ENCODE results near the gene G6PC2. TPM values are rescaled to one million over a fixed set of nuclear protein-coding genes. Genes with fewer than 3 reads are reported as not detected.
"Not testable (repeated sequence)": the region's sequence is repeated elsewhere in the genome, so short reads cannot be mapped to it uniquely, and the experiment has no call there.

The G6PC2 gene
- total RNA-seq, 4 donors from 2014 or later: 0.59 TPM; not detected in 3

- Histone ChIP-seq H3K9me3 (no peaks in the 10 kb centered on the region), H3K4me1 (no peaks in the 10 kb centered on the region), H3K27ac (no peak overlapping the region), H3K36me3 (no peaks in the 10 kb centered on the region), H3K4me3 (no peak overlapping the region), H3K27me3 (no peaks in the 10 kb centered on the region)
- 93 to 94% methylated on average over 2 to 5 of the region's 5 CpGs for WGBS, 2 donors (ENCODE audit: low coverage in 1 of 2)
- ATAC-seq: no peak
- no peak for TF ChIP-seq POLR2A (IDR thresholded peaks at IDR 0.05)
- no peak for TF ChIP-seq POLR2AphosphoS5 (IDR thresholded peaks at IDR 0.05)
- no peak for TF ChIP-seq EP300 (IDR thresholded peaks at IDR 0.05)
- TF ChIP-seq CTCF (IDR thresholded peaks at IDR 0.05): no peak
Measured at GRCh38 chr2:168854651-168855050, 46.4 kb upstream of the G6PC2 start.

GRCh38 chr2:168855601-168856000 lies 45.5 kb upstream of the G6PC2 start:
- 95 to 97% methylated on average over 3 of the region's 3 CpGs for WGBS, 2 donors (ENCODE audit: low coverage in 1 of 2)
- ATAC-seq: no peak
- Histone ChIP-seq H3K27me3 (no peaks in the 10 kb centered on the region), H3K27ac (no peak overlapping the region), H3K9me3 (no peaks in the 10 kb centered on the region), H3K4me1 (no peaks in the 10 kb centered on the region), H3K4me3 (no peak overlapping the region), H3K36me3 (no peaks in the 10 kb centered on the region)
- TF ChIP-seq POLR2AphosphoS5 (IDR thresholded peaks at IDR 0.05) (no peak), EP300 (IDR thresholded peaks at IDR 0.05) (no peak), POLR2A (IDR thresholded peaks at IDR 0.05) (no peak), CTCF (IDR thresholded peaks at IDR 0.05) (no peak)

- WGBS, 2 donors (ENCODE audit: low coverage in 1 of 2): 85 to 100% methylated on average over 2 of the region's 2 CpGs
- Histone ChIP-seq H3K27me3 (no peaks in the 10 kb centered on the region), H3K4me3 (no peak overlapping the region), H3K36me3 (peaks cover 0 to 10% of the 10 kb centered on the region in 2 donors), H3K27ac (no peak overlapping the region), H3K4me1 (no peaks in the 10 kb centered on the region), H3K9me3 (no peaks in the 10 kb centered on the region)
- TF ChIP-seq EP300 (IDR thresholded peaks at IDR 0.05) (no peak), POLR2A (IDR thresholded peaks at IDR 0.05) (no peak), POLR2AphosphoS5 (IDR thresholded peaks at IDR 0.05) (no peak), CTCF (IDR thresholded peaks at IDR 0.05) (no peak)
- no peak for ATAC-seq
Measured at GRCh38 chr2:168858146-168858545, 42.9 kb upstream of the G6PC2 start.

- not testable (repeated sequence) for H3K4me3 ChIP-seq, H3K4me1 ChIP-seq, H3K9me3 ChIP-seq, H3K27me3 ChIP-seq, H3K27ac ChIP-seq, ATAC-seq
- peaks cover 0 to 29% of the 10 kb centered on the region in 2 donors for H3K36me3 ChIP-seq
- 100% methylated on average over 1 of the region's 1 CpG for WGBS, 2 donors (ENCODE audit: low coverage in 1 of 2)
Measured at GRCh38 chr2:168867164-168867563, 33.9 kb upstream of the G6PC2 start.

GRCh38 chr2:168870369-168870768 lies 30.7 kb upstream of the G6PC2 start:
- not testable (repeated sequence) for H3K27me3 ChIP-seq, H3K27ac ChIP-seq, H3K36me3 ChIP-seq, H3K4me1 ChIP-seq, H3K4me3 ChIP-seq, H3K9me3 ChIP-seq, ATAC-seq
- 100% methylated on average over 1 of the region's 1 CpG; no CpG with 5 or more reads in 1 of the 2 donors for WGBS, 2 donors (ENCODE audit: low coverage in 1 of 2)

- H3K4me1 ChIP-seq, H3K4me3 ChIP-seq, ATAC-seq, H3K36me3 ChIP-seq, H3K27ac ChIP-seq, H3K27me3 ChIP-seq, H3K9me3 ChIP-seq: not testable (repeated sequence)
- WGBS, 2 donors (ENCODE audit: low coverage in 1 of 2): 95% methylated on average over 3 of the region's 4 CpGs; no CpG with 5 or more reads in 1 of the 2 donors
Measured at GRCh38 chr2:168870824-168871223, 30.3 kb upstream of the G6PC2 start.

Data from gastroesophageal sphincter (tissue), 4 donors.